Measurements from ENCODE around the gene VPS35.

GRCh38 chr16:46712911-46713310, 23.9 kb upstream of the VPS35 start:
- no peak for TF ChIP-seq POLR2AphosphoS5 (IDR thresholded peaks at IDR 0.05; ENCODE audit: low read depth, low read length)
- TF ChIP-seq POLR2A (IDR thresholded peaks at IDR 0.05; ENCODE audit: low read depth, low read length), result no peak
- no peak for TF ChIP-seq TAF1 (IDR thresholded peaks at IDR 0.05; ENCODE audit: low read depth, low read length)
